HL-60 (cell line): ENCODE measurements around the gene SYNGR4.

ENCODE experiments used
- DNase-seq, 2 experiments: peaks; one replicate each; pipeline ENCODE4 v3.0.0-alpha.2; 2010 to 2020; ENCODE audit warnings: low read depth in 1 of 2, low spot score in 1 of 2
- H3K27ac ChIP-seq: fragments of 250-450 bp; sonication (Bioruptor Pico); replicated peaks from 2 replicates; pipeline ENCODE4 v1.5.1; 2020; ENCODE audit warnings: mild to moderate bottlenecking, moderate library complexity
- H3K27me3 ChIP-seq: fragments of 250-450 bp; sonication (Bioruptor Pico); 2 replicates; pipeline ENCODE4 v1.5.1; 2021; ENCODE audit warnings: mild to moderate bottlenecking, moderate library complexity; ENCODE audit not compliant: insufficient read depth, poor library complexity, severe bottlenecking
- H3K4me3 ChIP-seq: replicated peaks from 2 replicates; pipeline ENCODE4 v1.5.1; 2011; ENCODE audit warnings: mild to moderate bottlenecking, control low read depth, low read length; ENCODE audit not compliant: insufficient read depth
- CTCF ChIP-seq: IDR thresholded peaks from one replicate; pipeline ENCODE4 v1.5.1; 2011; ENCODE audit warnings: low read length, control low read depth, inconsistent platforms; ENCODE audit not compliant: insufficient read depth
- GABPA ChIP-seq: IDR thresholded peaks from 2 replicates; pipeline ENCODE4 v1.6.1; 2012; ENCODE audit warnings: low read depth
- POLR2AphosphoS5 ChIP-seq: IDR thresholded peaks from 2 replicates; pipeline ENCODE4 v1.6.1; 2012; ENCODE audit warnings: low read depth
- REST ChIP-seq: IDR thresholded peaks from 2 replicates; pipeline ENCODE4 v1.6.1; 2012; ENCODE audit warnings: low read depth; ENCODE audit not compliant: insufficient replicate concordance
- SPI1 ChIP-seq: IDR thresholded peaks from 2 replicates; pipeline ENCODE4 v1.6.1; 2012; ENCODE audit warnings: low read depth, mild to moderate bottlenecking, borderline replicate concordance

Gene SYNGR4

GRCh38 chr19:48355365-48355954, 8.7 kb upstream of the SYNGR4 start:
- H3K4me3 ChIP-seq = no peak overlapping the region
- DNase-seq = no peak
- no peaks in the 10 kb centered on the region for H3K27me3 ChIP-seq
- no peak for TF ChIP-seq GABPA
- no peak overlapping the region for H3K27ac ChIP-seq

DNA sequence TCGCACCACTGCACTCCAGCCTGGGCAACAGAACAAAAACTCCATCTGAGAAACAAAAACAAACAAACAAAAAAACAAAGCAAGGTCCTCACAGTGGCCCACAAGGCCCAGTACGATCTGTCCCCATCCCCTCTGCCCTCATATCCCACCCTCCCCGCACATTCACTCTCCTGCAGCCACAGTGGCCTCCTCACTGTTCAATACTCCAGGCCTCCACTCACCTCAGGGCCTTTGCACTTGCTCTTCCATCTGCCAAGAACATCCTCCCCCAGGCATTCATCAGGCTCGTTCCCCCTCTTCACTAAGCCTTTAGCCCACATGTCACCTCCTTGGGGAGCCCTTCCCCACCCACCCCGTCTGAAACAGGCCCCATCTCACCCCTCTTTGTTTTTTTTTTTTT, 5.0 kb upstream of the SYNGR4 start:
- no peak for DNase-seq
- H3K27ac ChIP-seq = no peak overlapping the region
- H3K27me3 ChIP-seq = no peaks in the 10 kb centered on the region
- TF ChIP-seq POLR2AphosphoS5 (no peak), REST (no peak), GABPA (no peak), CTCF (no peak)
- no peak overlapping the region for H3K4me3 ChIP-seq

GRCh38 chr19:48361912-48362311, 2.3 kb upstream of the SYNGR4 start:
- Histone ChIP-seq H3K27me3 (no peaks in the 10 kb centered on the region), H3K27ac (no peak overlapping the region)

More at GRCh38 chr19:48361912-48362311, 2.3 kb upstream of the SYNGR4 start:
- no peak for DNase-seq
- TF ChIP-seq SPI1 = no peak
- no peak for TF ChIP-seq CTCF
- no peak for TF ChIP-seq REST
- no peak for TF ChIP-seq POLR2AphosphoS5
- no peak for TF ChIP-seq GABPA
- H3K4me3 ChIP-seq = no peak overlapping the region
